ENCODE data around the gene SORCS2.

- TF ChIP-seq CTCF (optimal IDR thresholded peaks at IDR 0.05 in 1 of 3, IDR thresholded peaks at IDR 0.05 in 1 of 3, conservative IDR thresholded peaks at IDR 0.05 in 1 of 3; ENCODE audit: extremely low read depth in 1 of 3, insufficient read depth in 2 of 3, low read length in 3 of 3) (no peak), EZH2 (IDR thresholded peaks at IDR 0.05; ENCODE audit: low read length) (no peak)
Observed at GRCh38 chr4:7276515-7276914, 84.2 kb downstream of the SORCS2 start.

Data from keratinocyte (primary cell).